Measurements from ENCODE around the gene ASIC1. TPM values are rescaled to one million over a fixed set of nuclear protein-coding genes. Genes with fewer than 3 reads are reported as not detected.

ASIC1 gene
- total RNA-seq: 1 to 10 TPM; 2.8 to 8.4 (median 7.7) TPM

- H3K9me3 Mint-ChIP-seq: no peaks in the 10 kb centered on the region
These were observed at the start of gene ASIC1 for GRCh38 chr12:50057000-50057841. Gene ASIC1, plus strand, starts transcription at chr12:50057596. Its CDS starts 1,171 bp downstream, at chr12:50058767.

GRCh38 chr12:50013361-50014147 lies 43.8 kb upstream of the ASIC1 start:
- Mint-ChIP-seq H3K9me3 (no peaks in the 10 kb centered on the region), H3K4me3 (no peak overlapping the region), H3K4me1 (ENCODE audit: low read depth) (peaks cover 9% of the 10 kb centered on the region), H3K27me3 (ENCODE audit: low read depth) (no peaks in the 10 kb centered on the region), H3K36me3 (ENCODE audit: insufficient read depth) (peaks cover 15% of the 10 kb centered on the region)
- DNase-seq: no peak
- peak in 1 of 2 donors; percentile 54 for ATAC-seq

More at GRCh38 chr12:50057000-50057841, at the start of gene ASIC1:
- Mint-ChIP-seq H3K27me3 (ENCODE audit: low read depth) (peaks cover 38% of the 10 kb centered on the region), H3K36me3 (ENCODE audit: insufficient read depth) (no peaks in the 10 kb centered on the region), H3K4me1 (ENCODE audit: low read depth) (peaks cover 28% of the 10 kb centered on the region), H3K4me3 (peak within 1 kb of the TSS; percentile 90)
- peak; percentile 58 to 69 for ATAC-seq
- DNase-seq: peak; percentile 44

- H3K36me3 Mint-ChIP-seq (ENCODE audit: insufficient read depth): peaks cover 15% of the 10 kb centered on the region
- peaks cover 10% of the 10 kb centered on the region for H3K4me1 Mint-ChIP-seq (ENCODE audit: low read depth)
- no peaks in the 10 kb centered on the region for H3K9me3 Mint-ChIP-seq
- no peaks in the 10 kb centered on the region for H3K27me3 Mint-ChIP-seq (ENCODE audit: low read depth)
- DNase-seq (no peak), ATAC-seq (no peak)
- no peak overlapping the region for H3K4me3 Mint-ChIP-seq
These were observed 43.1 kb upstream of the ASIC1 start for GRCh38 chr12:50014342-50014741.

- Mint-ChIP-seq H3K4me3 (no peak overlapping the region), H3K4me1 (ENCODE audit: low read depth) (peaks cover 10% of the 10 kb centered on the region), H3K9me3 (no peaks in the 10 kb centered on the region)
These were observed 40.6 kb upstream of the ASIC1 start for GRCh38 chr12:50016501-50017475.

GRCh38 chr12:50017641-50018040 lies 39.8 kb upstream of the ASIC1 start:
- peaks cover 8% of the 10 kb centered on the region for H3K36me3 Mint-ChIP-seq (ENCODE audit: insufficient read depth)
- H3K9me3 Mint-ChIP-seq: no peaks in the 10 kb centered on the region
- no peaks in the 10 kb centered on the region for H3K27me3 Mint-ChIP-seq (ENCODE audit: low read depth)
- ATAC-seq: no peak
- H3K4me3 Mint-ChIP-seq: no peak overlapping the region
- DNase-seq: no peak
- H3K4me1 Mint-ChIP-seq (ENCODE audit: low read depth): peaks cover 10% of the 10 kb centered on the region

More at GRCh38 chr12:50016501-50017475, 40.6 kb upstream of the ASIC1 start:
- H3K36me3 Mint-ChIP-seq (ENCODE audit: insufficient read depth): peaks cover 8% of the 10 kb centered on the region
- no peak for ATAC-seq
- no peaks in the 10 kb centered on the region for H3K27me3 Mint-ChIP-seq (ENCODE audit: low read depth)
- no peak for DNase-seq

GRCh38 chr12:50018154-50018553 lies 39.2 kb upstream of the ASIC1 start:
- no peak for DNase-seq
- H3K4me3 Mint-ChIP-seq: no peak overlapping the region
- H3K36me3 Mint-ChIP-seq (ENCODE audit: insufficient read depth): peaks cover 8% of the 10 kb centered on the region
- H3K9me3 Mint-ChIP-seq: no peaks in the 10 kb centered on the region
- H3K27me3 Mint-ChIP-seq (ENCODE audit: low read depth): no peaks in the 10 kb centered on the region
- H3K4me1 Mint-ChIP-seq (ENCODE audit: low read depth): peaks cover 11% of the 10 kb centered on the region
- no peak for ATAC-seq

GRCh38 chr12:50018968-50019367 lies 38.4 kb upstream of the ASIC1 start:
- Mint-ChIP-seq H3K36me3 (ENCODE audit: insufficient read depth) (peaks cover under 1% of the 10 kb centered on the region), H3K4me3 (no peak overlapping the region), H3K27me3 (ENCODE audit: low read depth) (no peaks in the 10 kb centered on the region), H3K4me1 (ENCODE audit: low read depth) (peaks cover 5% of the 10 kb centered on the region), H3K9me3 (no peaks in the 10 kb centered on the region)
- ATAC-seq (no peak), DNase-seq (no peak)

- H3K27me3 Mint-ChIP-seq (ENCODE audit: low read depth): no peaks in the 10 kb centered on the region
- peaks cover 9% of the 10 kb centered on the region for H3K4me1 Mint-ChIP-seq (ENCODE audit: low read depth)
- DNase-seq (no peak), ATAC-seq (no peak)
- H3K36me3 Mint-ChIP-seq (ENCODE audit: insufficient read depth): no peaks in the 10 kb centered on the region
- H3K4me3 Mint-ChIP-seq: no peak overlapping the region
- no peaks in the 10 kb centered on the region for H3K9me3 Mint-ChIP-seq
These were observed 37.9 kb upstream of the ASIC1 start for GRCh38 chr12:50019524-50019923.

GRCh38 chr12:50021031-50021430 lies 36.4 kb upstream of the ASIC1 start:
- ATAC-seq: no peak
- Mint-ChIP-seq H3K27me3 (ENCODE audit: low read depth) (no peaks in the 10 kb centered on the region), H3K9me3 (peaks cover 2% of the 10 kb centered on the region), H3K4me1 (ENCODE audit: low read depth) (peaks cover 20% of the 10 kb centered on the region), H3K36me3 (ENCODE audit: insufficient read depth) (no peaks in the 10 kb centered on the region), H3K4me3 (no peak overlapping the region)
- DNase-seq: no peak

GRCh38 chr12:50022903-50023302 lies 34.5 kb upstream of the ASIC1 start:
- no peak for ATAC-seq
- Mint-ChIP-seq H3K9me3 (peaks cover 2% of the 10 kb centered on the region), H3K4me3 (no peak overlapping the region)

GRCh38 chr12:50024227-50024626 lies 33.2 kb upstream of the ASIC1 start:
- no peaks in the 10 kb centered on the region for H3K36me3 Mint-ChIP-seq (ENCODE audit: insufficient read depth)
- H3K27me3 Mint-ChIP-seq (ENCODE audit: low read depth): no peaks in the 10 kb centered on the region
- no peak for DNase-seq
- peaks cover 2% of the 10 kb centered on the region for H3K9me3 Mint-ChIP-seq
- peaks cover 17% of the 10 kb centered on the region for H3K4me1 Mint-ChIP-seq (ENCODE audit: low read depth)
- peak overlapping the region; percentile 98 for H3K4me3 Mint-ChIP-seq
- no peak for ATAC-seq

More at GRCh38 chr12:50022903-50023302, 34.5 kb upstream of the ASIC1 start:
- DNase-seq: no peak
- Mint-ChIP-seq H3K36me3 (ENCODE audit: insufficient read depth) (no peaks in the 10 kb centered on the region), H3K4me1 (ENCODE audit: low read depth) (peaks cover 20% of the 10 kb centered on the region), H3K27me3 (ENCODE audit: low read depth) (no peaks in the 10 kb centered on the region)

- no peak for DNase-seq
- ATAC-seq: peak; percentile 28 to 47
- Mint-ChIP-seq H3K36me3 (ENCODE audit: insufficient read depth) (no peaks in the 10 kb centered on the region), H3K27me3 (ENCODE audit: low read depth) (no peaks in the 10 kb centered on the region), H3K9me3 (peaks cover 2% of the 10 kb centered on the region), H3K4me1 (ENCODE audit: low read depth) (peaks cover 17% of the 10 kb centered on the region), H3K4me3 (peak overlapping the region; percentile 98)
These were observed 32.6 kb upstream of the ASIC1 start for GRCh38 chr12:50024805-50025186.

GRCh38 chr12:50025187-50026059 lies 32.0 kb upstream of the ASIC1 start, which contains the start of gene RACGAP1:
Gene RACGAP1, minus strand, starts transcription at chr12:50025494. Its CDS starts 8,779 bp downstream, at chr12:50016715.
- ATAC-seq (peak; percentile 100), DNase-seq (peak; percentile 92)
- H3K9me3 Mint-ChIP-seq: peaks cover 2% of the 10 kb centered on the region
- no peaks in the 10 kb centered on the region for H3K36me3 Mint-ChIP-seq (ENCODE audit: insufficient read depth)
- H3K4me3 Mint-ChIP-seq: peak within 1 kb of the TSS; percentile 98
- peaks cover 1% of the 10 kb centered on the region for H3K27me3 Mint-ChIP-seq (ENCODE audit: low read depth)
- peaks cover 17% of the 10 kb centered on the region for H3K4me1 Mint-ChIP-seq (ENCODE audit: low read depth)

Data from activated T-cell treated with anti-CD3 and anti-CD28 coated beads, Interleukin-2, amount 50 U/mL, for 4 hours (primary cell).